SU-DHL-6 (cell line): ENCODE data around the gene TMEM106B.

Source experiments
- H2AFZ ChIP-seq: fragments of 200-600 bp; sonication (generic); 2 replicates; pipeline ENCODE4 v1.6.1; 2014; ENCODE audit warnings: low read depth, mild to moderate bottlenecking, moderate library complexity, mixed read lengths, antibody characterized with exemption, low read length; ENCODE audit not compliant: severe bottlenecking
- H3F3A ChIP-seq: fragments of 200-600 bp; shearing (Covaris generic); 2 replicates; pipeline ENCODE4 v1.6.0; 2016; ENCODE audit warnings: antibody characterized with exemption, mild to moderate bottlenecking; ENCODE audit not compliant: insufficient read depth
- H3K27ac ChIP-seq: fragments of 200-600 bp; sonication (generic); 2 replicates; pipeline ENCODE4 v1.5.1; 2016; ENCODE audit warnings: low read depth, mild to moderate bottlenecking, low read length, moderate library complexity, mixed read lengths
- H3K27me3 ChIP-seq: fragments of 200-600 bp; sonication (generic), shearing (Covaris generic); 2 replicates; pipeline ENCODE4 v1.6.0; 2014; ENCODE audit warnings: mild to moderate bottlenecking, low read length
- H3K36me3 ChIP-seq: fragments of 200-600 bp; sonication (generic); 2 replicates; pipeline ENCODE4 v1.6.1; 2014; ENCODE audit warnings: mild to moderate bottlenecking, low read length, mixed read lengths
- H3K4me2 ChIP-seq: fragments of 300-600, 200-600 bp; shearing (Covaris generic), sonication (generic); 2 replicates; pipeline ENCODE4 v1.6.0; 2014; ENCODE audit warnings: low read length, low read depth, mild to moderate bottlenecking; ENCODE audit not compliant: poor library complexity, severe bottlenecking
- H3K4me3 ChIP-seq: fragments of 200-600 bp; sonication (generic); 2 replicates; pipeline ENCODE4 v1.5.1; 2014; ENCODE audit warnings: antibody characterized with exemption, low read length, mild to moderate bottlenecking, mixed read lengths; ENCODE audit not compliant: insufficient read depth, poor library complexity, severe bottlenecking
- H3K79me2 ChIP-seq: fragments of 200-600 bp; sonication (generic); 2 replicates; pipeline ENCODE4 v1.6.1; 2014; ENCODE audit warnings: mild to moderate bottlenecking, low read length, moderate library complexity; ENCODE audit not compliant: insufficient read depth
- H3K9ac ChIP-seq: fragments of 200-600 bp; sonication (generic); 2 replicates; pipeline ENCODE4 v1.7.0; 2014; ENCODE audit warnings: mild to moderate bottlenecking, low read length
- H3K9me2 ChIP-seq: fragments of 200-600 bp; sonication (generic); replicated peaks from 2 replicates; pipeline ENCODE4 v1.6.1; 2014; ENCODE audit warnings: low read length; ENCODE audit not compliant: insufficient read depth
- H3K9me3 ChIP-seq: fragments of 200-600 bp; sonication (generic); 2 replicates; pipeline ENCODE4 v1.6.1; 2014; ENCODE audit warnings: low read length, mixed read lengths; ENCODE audit not compliant: insufficient read depth
- H4K20me1 ChIP-seq: fragments of 200-600 bp; sonication (generic); 2 replicates; pipeline ENCODE4 v1.6.1; 2014; ENCODE audit warnings: low read depth, mild to moderate bottlenecking, antibody characterized with exemption, low read length, moderate library complexity, mixed read lengths
- EZH2phosphoT487 ChIP-seq: fragments of 200-600 bp; sonication (generic), shearing (Covaris generic); conservative IDR thresholded peaks from 2 replicates; pipeline ENCODE4 v1.6.1; 2018; ENCODE audit warnings: mild to moderate bottlenecking, antibody characterized with exemption, low read length, moderate library complexity, mixed read lengths
- TF ChIP-seq, protein P1 (sequence below): fragments of 200-600 bp; sonication (generic); IDR thresholded peaks from one replicate; pipeline ENCODE4 v1.5.1; 2017; ENCODE audit warnings: antibody characterized with exemption, mild to moderate bottlenecking, low read length, moderate library complexity; ENCODE audit not compliant: insufficient read depth, poor library complexity, severe bottlenecking

Gene TMEM106B

DNA sequence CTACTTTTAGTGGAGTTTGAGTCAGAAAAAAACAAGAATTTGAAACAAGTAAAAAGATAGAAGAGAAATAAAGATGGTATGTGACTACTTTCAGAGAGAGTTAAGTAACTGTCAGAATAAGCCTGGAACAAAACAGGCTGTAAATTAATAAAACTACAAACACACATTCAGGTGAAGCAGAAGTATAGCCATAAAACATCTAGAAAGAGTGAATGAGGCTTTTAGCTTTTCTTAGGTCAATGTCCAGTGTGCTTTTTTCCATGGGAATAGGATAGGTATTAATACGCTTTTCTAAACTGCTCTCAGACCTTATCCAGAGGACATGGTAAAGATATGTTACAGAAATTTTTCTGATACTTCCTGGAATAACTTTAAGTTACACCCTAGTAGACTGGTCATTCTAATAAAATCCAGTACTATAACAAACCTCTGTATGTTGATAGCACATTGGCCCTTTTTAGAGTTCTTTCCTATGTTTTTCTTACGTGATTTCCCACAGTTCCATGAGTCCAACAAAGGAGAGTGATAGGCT, 23.3 kb downstream of the TMEM106B start:
- H3F3A ChIP-seq, result no peaks in the 10 kb centered on the region
- no peak overlapping the region for H3K4me2 ChIP-seq
- TF ChIP-seq, protein P1, sequence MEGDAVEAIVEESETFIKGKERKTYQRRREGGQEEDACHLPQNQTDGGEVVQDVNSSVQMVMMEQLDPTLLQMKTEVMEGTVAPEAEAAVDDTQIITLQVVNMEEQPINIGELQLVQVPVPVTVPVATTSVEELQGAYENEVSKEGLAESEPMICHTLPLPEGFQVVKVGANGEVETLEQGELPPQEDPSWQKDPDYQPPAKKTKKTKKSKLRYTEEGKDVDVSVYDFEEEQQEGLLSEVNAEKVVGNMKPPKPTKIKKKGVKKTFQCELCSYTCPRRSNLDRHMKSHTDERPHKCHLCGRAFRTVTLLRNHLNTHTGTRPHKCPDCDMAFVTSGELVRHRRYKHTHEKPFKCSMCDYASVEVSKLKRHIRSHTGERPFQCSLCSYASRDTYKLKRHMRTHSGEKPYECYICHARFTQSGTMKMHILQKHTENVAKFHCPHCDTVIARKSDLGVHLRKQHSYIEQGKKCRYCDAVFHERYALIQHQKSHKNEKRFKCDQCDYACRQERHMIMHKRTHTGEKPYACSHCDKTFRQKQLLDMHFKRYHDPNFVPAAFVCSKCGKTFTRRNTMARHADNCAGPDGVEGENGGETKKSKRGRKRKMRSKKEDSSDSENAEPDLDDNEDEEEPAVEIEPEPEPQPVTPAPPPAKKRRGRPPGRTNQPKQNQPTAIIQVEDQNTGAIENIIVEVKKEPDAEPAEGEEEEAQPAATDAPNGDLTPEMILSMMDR, result no peak
- TF ChIP-seq EZH2phosphoT487, result no peak
- no peak overlapping the region for H2AFZ ChIP-seq
- no peaks in the 10 kb centered on the region for H3K9me3 ChIP-seq
- H3K27me3 ChIP-seq, result no peaks in the 10 kb centered on the region
- H3K9ac ChIP-seq, result no peak overlapping the region
- no peak overlapping the region for H3K4me3 ChIP-seq
- H3K9me2 ChIP-seq, result no peaks in the 10 kb centered on the region
- H3K27ac ChIP-seq, result no peak overlapping the region
- H4K20me1 ChIP-seq, result no peaks in the 10 kb centered on the region
- peaks cover 29% of the 10 kb centered on the region for H3K36me3 ChIP-seq
- H3K79me2 ChIP-seq, result no peaks in the 10 kb centered on the region

DNA sequence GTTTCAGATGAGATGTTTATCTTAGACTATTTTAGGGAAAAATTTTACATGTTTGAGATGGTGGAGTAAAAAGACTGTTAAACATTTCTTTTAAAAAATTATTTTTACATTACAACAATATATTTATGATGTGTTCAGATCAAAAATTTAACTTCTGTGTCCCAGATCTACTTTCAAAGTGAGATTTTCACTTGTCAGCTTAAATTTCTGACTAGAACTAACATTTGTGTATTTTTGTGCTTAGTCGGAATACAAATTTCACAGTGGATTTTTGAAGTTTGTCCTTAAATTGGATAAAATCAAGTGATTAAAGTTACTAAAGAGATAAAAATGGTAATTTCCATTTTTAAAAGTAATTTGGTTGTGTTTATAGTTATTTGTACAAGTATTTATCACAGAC, 24.9 kb downstream of the TMEM106B start:
- Histone ChIP-seq H3K9me3 (no peaks in the 10 kb centered on the region), H3K9me2 (no peaks in the 10 kb centered on the region), H3K9ac (no peak overlapping the region), H3K4me3 (no peak overlapping the region), H2AFZ (no peak overlapping the region), H3K79me2 (no peaks in the 10 kb centered on the region), H3F3A (no peaks in the 10 kb centered on the region), H3K4me2 (no peak overlapping the region), H4K20me1 (no peaks in the 10 kb centered on the region), H3K27ac (no peak overlapping the region), H3K36me3 (peaks cover 22% of the 10 kb centered on the region; the same call in 1 of the 2 replicates), H3K27me3 (no peaks in the 10 kb centered on the region)
- TF ChIP-seq EZH2phosphoT487, result no peak
- TF ChIP-seq, protein P1, result no peak

DNA sequence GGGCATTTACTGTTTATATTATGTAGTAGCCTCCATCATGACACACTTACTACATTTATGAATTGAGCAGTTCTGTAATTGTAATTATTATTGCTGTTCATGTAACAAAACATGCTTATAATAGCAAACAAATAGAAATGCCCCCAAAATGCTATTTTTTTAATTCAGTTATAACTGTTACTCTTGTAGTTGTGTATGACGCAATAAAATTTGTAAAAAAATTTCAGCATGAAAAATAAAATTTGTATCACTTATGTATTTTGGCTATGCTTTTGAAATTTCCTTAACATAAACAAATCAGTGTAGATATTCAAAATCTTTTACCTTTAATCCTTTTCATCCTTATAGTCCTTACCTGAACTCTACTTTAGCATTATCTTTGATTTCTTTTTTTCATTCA, 25.9 kb downstream of the TMEM106B start:
- TF ChIP-seq EZH2phosphoT487, result no peak
- TF ChIP-seq, protein P1, result no peak
- H3K36me3 ChIP-seq, result peaks cover 15% of the 10 kb centered on the region; the same call in 1 of the 2 replicates

More for the DNA sequence above, 25.9 kb downstream of the TMEM106B start:
- Histone ChIP-seq H3K9me3 (no peaks in the 10 kb centered on the region), H3K79me2 (no peaks in the 10 kb centered on the region), H3F3A (no peaks in the 10 kb centered on the region), H3K4me3 (no peak overlapping the region), H3K9me2 (no peaks in the 10 kb centered on the region), H3K27me3 (no peaks in the 10 kb centered on the region), H2AFZ (no peak overlapping the region), H3K9ac (no peak overlapping the region), H3K27ac (no peak overlapping the region), H3K4me2 (no peak overlapping the region), H4K20me1 (no peaks in the 10 kb centered on the region)
